GM12878 (cell line): Measurements from ENCODE around the gene CD101. TPM values are rescaled to one million over a fixed set of nuclear protein-coding genes. Genes with fewer than 3 reads are reported as not detected.

Experiments
- ATAC-seq: fragments of 200-7000 bp; cut with Tn5 transposase; 3 replicates; pipeline ENCODE4 v1.9.1; 2020; ENCODE audit warnings: mild to moderate bottlenecking, moderate library complexity
- BruUV-seq: library from RNA; stranded (reverse); fragments of 400-500 nt; replicated peaks from 2 replicates; lab custom pipeline; 2021; lab: Mats Ljungman, UMichigan
- CTCF ChIA-PET: fragments of 300-600 bp; sonication (Branson Sonifier 250); formaldehyde crosslinking; extraction: SDS; loops from one replicate; lab custom pipeline; 2021; ENCODE audit warnings: inconsistent platforms; lab: Yijun Ruan, JAX
- POLR2A ChIA-PET: fragments of 350-600 bp; formaldehyde crosslinking; extraction: SDS; loops from one replicate; lab custom pipeline; 2021; ENCODE audit warnings: inconsistent platforms; lab: Charles Lee
- RAD21 ChIA-PET: fragments of 300-600 bp; sonication (Branson Sonifier 250); formaldehyde crosslinking; loops from one replicate; lab custom pipeline; 2023; ENCODE audit warnings: antibody characterized with exemption; ENCODE audit not compliant: unreplicated experiment; lab: Charles Lee
- SMC1A ChIA-PET: fragments of 300-600 bp; sonication (Branson Sonifier 250); formaldehyde crosslinking; loops from one replicate; lab custom pipeline; 2023; ENCODE audit not compliant: unreplicated experiment, uncharacterized antibody; lab: Charles Lee
- DNase-seq: peaks from one replicate; pipeline ENCODE4 v3.0.0-alpha.2; 2011; ENCODE audit warnings: low read depth, low spot score
- FAIRE-seq: peaks from 3 replicates; lab custom pipeline; 2011; peaks lifted over from hg19 to GRCh38; lab: Jason Lieb, UNC
- H2AFZ ChIP-seq: 2 replicates; pipeline ENCODE4 v1.6.0; 2011; ENCODE audit warnings: low read depth, low read length, control low read depth; ENCODE audit not compliant: control insufficient read depth
- H3K27ac ChIP-seq: 2 replicates; pipeline ENCODE4 v1.5.1; 2011; ENCODE audit warnings: control low read depth; ENCODE audit not compliant: control insufficient read depth, insufficient read depth
- H3K27me3 ChIP-seq, 2 experiments: replicated peaks in 1 of 2; 2 replicates each; pipeline versions ENCODE4 v1.6.0 to v1.6.1; 2011; ENCODE audit warnings: low read length in 1 of 2; ENCODE audit not compliant: control insufficient read depth in 2 of 2, insufficient read depth in 2 of 2
- H3K36me3 ChIP-seq, 2 experiments: 2 replicates each; pipeline ENCODE4 v1.5.1; 2011; ENCODE audit warnings: low read length in 1 of 2; ENCODE audit not compliant: control insufficient read depth in 2 of 2, insufficient read depth in 2 of 2
- H3K4me1 ChIP-seq: 2 replicates; pipeline ENCODE4 v1.6.1; 2011; ENCODE audit warnings: mild to moderate bottlenecking, low read length, moderate library complexity, mixed read lengths; ENCODE audit not compliant: control insufficient read depth, insufficient read depth
- H3K4me2 ChIP-seq: 2 replicates; pipeline ENCODE4 v1.6.0; 2011; ENCODE audit warnings: control low read depth; ENCODE audit not compliant: control insufficient read depth, insufficient read depth
- H3K4me3 ChIP-seq: fragments of 200-600 bp; sonication (generic); 2 replicates; pipeline ENCODE4 v1.5.1; 2016
- H3K79me2 ChIP-seq: 2 replicates; pipeline ENCODE4 v1.6.0; 2011; ENCODE audit warnings: low read length; ENCODE audit not compliant: control insufficient read depth, insufficient read depth
- H3K9ac ChIP-seq: 2 replicates; pipeline ENCODE4 v1.8.0; 2011; ENCODE audit warnings: low read length, control low read depth, mixed read lengths; ENCODE audit not compliant: control insufficient read depth, insufficient read depth
- H3K9me3 ChIP-seq: replicated peaks from 3 replicates; pipeline ENCODE4 v1.5.1; 2011; ENCODE audit warnings: mild to moderate bottlenecking, low read length; ENCODE audit not compliant: control insufficient read depth, insufficient read depth
- H4K20me1 ChIP-seq: 2 replicates; pipeline ENCODE4 v1.6.0; 2011; ENCODE audit not compliant: control insufficient read depth, insufficient read depth
- ATF7 ChIP-seq: fragments of 450-650 bp; IDR thresholded peaks from 2 replicates; pipeline ENCODE4 v1.6.1; 2016; ENCODE audit warnings: low read depth, mild to moderate bottlenecking
- KAT2A ChIP-seq: conservative IDR thresholded peaks from 2 replicates; pipeline ENCODE4 v1.6.1; 2011; ENCODE audit warnings: low read depth, low read length; ENCODE audit not compliant: control insufficient read depth
- NBN ChIP-seq: fragments of 450-650 bp; IDR thresholded peaks from 2 replicates; pipeline ENCODE4 v1.6.1; 2016
- SREBF2 ChIP-seq: IDR thresholded peaks from 2 replicates; pipeline ENCODE4 v1.6.1; 2012; ENCODE audit warnings: mild to moderate bottlenecking, low read length
- WGBS: methylation state at CpG from one replicate; pipeline ENCODE4 v1.1.6; 2016; ENCODE audit warnings: low lambda C conversion rate; ENCODE audit not compliant: insufficient replicate concordance, insufficient coverage; ENCODE audit errors: missing lambda C conversion rate; 5-methylcytosine and 5-hydroxymethylcytosine counted together
- in situ Hi-C: fragments of 300-500 bp; cut with MboI; formaldehyde crosslinking; loops from 9 replicates; pipeline ENCODE4 v1.14.3; 2018; ENCODE audit warnings: mixed read lengths
- intact Hi-C: fragments of 100-400 bp; cut with micrococcal nuclease; formaldehyde crosslinking; loops from one replicate; pipeline ENCODE4 v1.14.2; 2022; ENCODE audit not compliant: unreplicated experiment
- polyA plus RNA-seq, 11 experiments: library from polyadenylated mRNA; depleted of rRNA in 4 of 11; unstranded in 6 of 11; stranded (reverse) in 5 of 11; fragments of >200 nt; fragmentation: Nextera tagmentation in 4 of 11; fragmentation: Illumina TruSeq in 1 of 11; extraction: Ambion mirVana in 4 of 11; extraction: Trizol in 1 of 11; gene quantifications; 1 replicate in 1 of 11; 2 replicates in 10 of 11; pipeline versions ENCODE4 v1.2.1 to v1.2.3, GENCODE V29; 2011 to 2016; ENCODE audit warnings: inconsistent platforms in 2 of 11, missing spikeins in 2 of 11, low read depth in 1 of 11
- total RNA-seq, 4 experiments: library from RNA; depleted of rRNA in 3 of 4; stranded (reverse); fragments of >200 nt in 3 of 4; fragmentation: Illumina TruSeq in 1 of 4; extraction: Trizol in 1 of 4; gene quantifications; 2 replicates each; pipeline versions ENCODE4 v1.2.1 to v1.2.3, GENCODE V29; 2013 to 2021
- TF ChIP-seq, protein P1 (sequence below): IDR thresholded peaks from 2 replicates; pipeline ENCODE4 v1.6.1; 2012; ENCODE audit warnings: low read length, inconsistent platforms
- TF ChIP-seq, protein P2 (sequence below): IDR thresholded peaks from 2 replicates; pipeline ENCODE4 v1.6.1; 2011; ENCODE audit warnings: borderline replicate concordance, low read depth, mild to moderate bottlenecking, moderate library complexity, low read length; ENCODE audit not compliant: insufficient read depth, poor library complexity, severe bottlenecking

Gene CD101
- total and polyA plus RNA-seq, 10 of the 15 experiments (the other 5 are each of a cell fraction or from before 2014, with no cell fraction given): 0.56 to 7.9 (median 2.9) TPM

DNA sequence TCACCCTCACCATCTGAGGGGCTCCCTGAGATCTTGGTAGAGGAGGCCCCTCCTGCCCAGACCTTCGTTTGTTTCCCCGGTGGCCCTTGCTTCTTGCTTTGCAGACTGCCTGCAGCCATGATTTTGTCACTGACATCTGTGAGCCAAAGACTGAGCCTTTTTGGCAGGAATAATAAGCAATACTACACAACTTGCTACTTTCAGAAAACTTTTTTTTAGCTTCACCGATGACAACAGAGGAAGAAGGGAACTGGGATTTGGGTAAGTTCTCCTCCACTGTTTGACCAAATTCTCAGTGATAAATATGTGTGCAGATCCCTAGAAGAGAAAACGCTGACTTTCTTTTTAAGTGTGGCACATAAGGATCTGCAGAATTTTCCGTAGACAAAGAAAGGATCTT, 11.7 kb upstream of the CD101 start (continued):
- TF ChIP-seq, protein P1, sequence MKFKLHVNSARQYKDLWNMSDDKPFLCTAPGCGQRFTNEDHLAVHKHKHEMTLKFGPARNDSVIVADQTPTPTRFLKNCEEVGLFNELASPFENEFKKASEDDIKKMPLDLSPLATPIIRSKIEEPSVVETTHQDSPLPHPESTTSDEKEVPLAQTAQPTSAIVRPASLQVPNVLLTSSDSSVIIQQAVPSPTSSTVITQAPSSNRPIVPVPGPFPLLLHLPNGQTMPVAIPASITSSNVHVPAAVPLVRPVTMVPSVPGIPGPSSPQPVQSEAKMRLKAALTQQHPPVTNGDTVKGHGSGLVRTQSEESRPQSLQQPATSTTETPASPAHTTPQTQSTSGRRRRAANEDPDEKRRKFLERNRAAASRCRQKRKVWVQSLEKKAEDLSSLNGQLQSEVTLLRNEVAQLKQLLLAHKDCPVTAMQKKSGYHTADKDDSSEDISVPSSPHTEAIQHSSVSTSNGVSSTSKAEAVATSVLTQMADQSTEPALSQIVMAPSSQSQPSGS: no peak
- no peak for TF ChIP-seq KAT2A
- TF ChIP-seq NBN: no peak
- no peak for TF ChIP-seq SREBF2
- TF ChIP-seq, all 136 proteins: peak for 0

DNA sequence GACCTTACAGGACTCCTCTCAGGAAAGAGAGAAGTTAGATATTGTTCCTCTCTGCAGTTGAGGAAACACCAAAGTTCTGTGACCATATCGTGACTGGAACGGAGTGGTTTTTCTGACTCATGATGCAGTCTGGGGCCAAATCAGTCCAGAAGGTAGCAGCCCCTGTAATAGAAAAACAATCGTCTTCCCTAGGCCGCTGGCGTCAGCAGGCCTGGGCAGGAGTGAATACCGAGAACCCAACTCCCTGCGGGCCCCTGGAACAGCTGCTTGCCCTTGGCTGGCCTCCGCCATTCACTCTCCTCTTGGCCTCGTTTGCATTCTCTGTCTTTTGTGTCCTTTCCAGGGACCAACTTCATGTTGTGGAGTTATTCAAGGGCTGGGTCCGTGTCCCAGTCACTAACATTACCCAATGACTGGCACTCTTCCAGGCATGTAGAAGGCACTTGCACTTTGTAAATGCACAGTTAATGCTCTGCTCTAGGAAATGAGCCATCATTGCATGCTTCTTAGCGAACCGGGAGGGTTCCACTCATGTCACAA, 10.9 kb upstream of the CD101 start:
- Histone ChIP-seq H3K4me1 (no peaks in the 10 kb centered on the region), H3K27me3 (peaks cover 0 to 3% of the 10 kb centered on the region in 2 experiments; a peak in 1 of 4 replicates), H4K20me1 (no peaks in the 10 kb centered on the region), H3K9ac (no peak overlapping the region), H3K9me3 (no peaks in the 10 kb centered on the region), H3K27ac (no peak overlapping the region), H3K4me2 (no peak overlapping the region), H3K4me3 (no peak overlapping the region), H2AFZ (no peak overlapping the region), H3K79me2 (no peaks in the 10 kb centered on the region), H3K36me3 (no peaks in the 10 kb centered on the region)
- no peak for DNase-seq
- ChIA-PET SMC1A (interaction anchor here (1.4 kb wide), 2 partner anchors 10 kb away, joined by 3 to 5 read pairs; no protein-coding TSS in a partner anchor), POLR2A (no interaction called here), CTCF (interaction anchor here (0.6 to 1.3 kb wide), 2 partner anchors 10 to 45 kb away, joined by 3 read pairs; no protein-coding TSS in a partner anchor), RAD21 (no interaction called here)
- no TSS peak for BruUV-seq
- TF ChIP-seq, protein P2, sequence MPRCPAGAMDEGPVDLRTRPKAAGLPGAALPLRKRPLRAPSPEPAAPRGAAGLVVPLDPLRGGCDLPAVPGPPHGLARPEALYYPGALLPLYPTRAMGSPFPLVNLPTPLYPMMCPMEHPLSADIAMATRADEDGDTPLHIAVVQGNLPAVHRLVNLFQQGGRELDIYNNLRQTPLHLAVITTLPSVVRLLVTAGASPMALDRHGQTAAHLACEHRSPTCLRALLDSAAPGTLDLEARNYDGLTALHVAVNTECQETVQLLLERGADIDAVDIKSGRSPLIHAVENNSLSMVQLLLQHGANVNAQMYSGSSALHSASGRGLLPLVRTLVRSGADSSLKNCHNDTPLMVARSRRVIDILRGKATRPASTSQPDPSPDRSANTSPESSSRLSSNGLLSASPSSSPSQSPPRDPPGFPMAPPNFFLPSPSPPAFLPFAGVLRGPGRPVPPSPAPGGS: peak; percentile 53
- no peak for TF ChIP-seq ATF7
- FAIRE-seq: no peak
- in situ Hi-C loops (no loop called here), intact Hi-C loops (no loop called here)
- no peak for ATAC-seq
- WGBS: 59% methylated on average over 12 of the region's 12 CpGs
